GM19397 (cell line): ENCODE data around the gene TTLL11.

Experiments used
- ATAC-seq: cut with Tn5 transposase; IDR thresholded peaks from one replicate; pipeline ENCODE4 v1.9.1; 2021; ENCODE audit warnings: mild to moderate bottlenecking, moderate library complexity; ENCODE audit not compliant: unreplicated experiment

The TTLL11 gene

DNA sequence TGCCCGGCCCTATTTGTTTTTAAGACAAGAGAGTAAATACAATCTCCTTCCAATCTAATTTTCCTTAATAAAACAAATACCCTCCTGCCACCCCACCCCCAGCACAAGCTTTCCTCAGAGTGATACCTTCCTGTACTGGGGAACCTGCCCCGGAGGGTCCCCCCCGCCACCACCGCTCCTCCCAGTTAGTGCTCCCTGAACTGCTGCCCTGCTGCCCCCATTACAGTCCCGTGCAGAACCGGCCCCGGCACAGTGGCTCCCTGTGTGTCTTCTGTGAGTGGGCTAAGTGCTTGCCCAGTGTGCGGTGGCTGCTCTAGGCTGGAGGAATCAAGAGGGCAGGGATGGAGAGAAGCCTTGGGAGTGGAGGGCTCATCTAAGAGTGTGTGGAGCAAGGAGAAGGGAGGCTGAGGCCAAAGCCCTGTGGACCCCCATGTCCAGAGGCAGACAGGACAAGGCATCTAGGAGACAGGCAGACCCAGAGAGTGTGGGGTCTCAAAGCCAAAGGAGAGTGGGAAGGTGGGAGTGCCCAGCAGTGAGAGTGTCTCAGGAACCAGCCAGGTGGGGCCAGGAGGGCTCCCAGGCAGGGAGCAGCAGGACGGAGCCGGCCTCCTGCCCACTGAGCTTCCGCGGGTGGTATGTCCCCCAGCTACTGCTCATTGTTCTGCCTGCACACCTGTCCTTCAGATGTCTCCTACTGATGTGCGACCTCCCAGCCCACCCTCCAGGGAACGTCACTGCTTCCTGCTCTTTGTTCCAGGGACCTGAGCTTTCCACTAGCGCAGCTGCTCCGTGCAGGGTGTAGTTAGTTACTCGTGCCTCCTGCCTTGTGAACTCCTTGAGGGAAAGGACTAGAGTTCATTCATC, 312.7 kb downstream of the TTLL11 start:
- no peak for ATAC-seq

DNA sequence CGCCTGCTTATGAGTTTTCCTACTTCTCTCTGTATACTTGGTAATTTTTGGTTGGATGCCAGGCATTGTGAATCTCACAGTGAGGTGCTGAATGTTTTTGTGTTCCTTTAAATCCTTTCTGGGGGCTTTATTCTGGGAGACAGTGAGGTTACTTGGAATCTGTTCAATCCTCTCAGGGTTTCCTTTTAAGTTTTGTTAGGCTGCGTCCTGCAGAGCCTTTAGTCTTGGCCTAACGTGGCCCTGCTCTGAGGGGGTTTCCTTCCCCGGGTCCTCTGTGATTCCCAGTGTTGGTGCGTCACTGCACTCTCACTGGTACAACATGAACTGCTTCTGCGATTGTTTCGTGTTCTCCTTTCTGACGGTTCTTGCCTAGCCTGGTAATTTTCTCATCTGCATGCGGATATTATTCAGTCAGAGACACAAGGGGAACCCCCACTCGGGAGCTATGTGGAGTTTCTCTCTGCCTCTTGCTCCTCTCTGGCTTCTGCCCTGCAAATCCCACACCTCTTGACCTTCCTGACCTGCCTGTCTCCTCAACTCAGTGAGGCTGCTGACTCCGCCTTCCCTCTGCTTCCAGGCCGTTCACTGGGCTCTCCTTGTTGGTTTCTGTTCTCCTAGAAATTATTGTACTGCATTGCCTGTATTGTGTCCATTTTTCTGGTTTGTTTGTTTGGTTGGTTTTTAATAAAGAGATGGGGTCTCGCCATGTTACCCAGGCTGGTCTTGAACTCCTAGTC, 313.6 kb downstream of the TTLL11 start:
- no peak for ATAC-seq

DNA sequence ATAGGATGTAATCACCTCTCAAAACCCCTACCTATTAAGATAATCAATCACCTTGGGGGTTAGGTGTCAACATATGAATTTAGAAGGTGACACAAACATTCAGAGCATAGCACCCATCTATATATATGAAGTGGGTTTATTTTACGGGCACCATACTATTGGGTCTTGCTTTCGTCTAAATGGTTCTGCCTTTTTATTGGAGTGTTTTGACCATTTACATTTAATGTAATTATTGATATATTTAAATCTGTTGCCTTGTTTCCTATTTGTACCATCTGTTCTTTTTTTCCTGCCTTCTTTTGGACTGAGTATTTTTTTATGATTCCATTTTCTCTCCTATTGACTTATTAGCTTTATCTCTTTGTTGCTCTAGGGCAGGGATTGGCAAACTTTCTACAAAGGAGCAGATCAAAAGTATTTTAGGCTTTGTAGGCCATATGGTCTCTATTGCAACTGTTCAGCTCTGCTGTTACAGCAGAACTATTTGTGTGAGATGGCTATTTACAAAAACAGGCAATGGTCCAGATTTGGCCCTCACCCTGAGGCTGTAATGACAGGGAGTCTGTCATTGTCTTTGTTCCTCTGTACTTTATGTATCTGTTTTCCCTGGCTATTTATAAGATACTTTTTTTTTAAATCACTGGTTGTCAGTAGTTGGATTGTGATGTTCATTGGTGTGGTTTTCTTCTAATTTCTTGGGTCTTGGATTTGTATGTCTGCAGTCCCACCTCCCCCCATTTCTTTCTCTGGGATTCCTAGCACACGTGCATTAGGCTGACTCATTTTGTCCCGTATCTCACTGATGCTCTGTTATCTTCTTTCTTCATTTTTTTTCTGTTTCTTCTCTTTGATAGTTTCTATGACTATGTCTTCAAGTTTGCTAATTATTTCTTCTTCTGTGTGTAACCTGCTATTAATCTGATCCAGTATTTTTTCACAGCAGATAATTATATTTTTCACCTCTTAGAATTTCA, 314.6 kb downstream of the TTLL11 start:
- ATAC-seq = no peak

DNA sequence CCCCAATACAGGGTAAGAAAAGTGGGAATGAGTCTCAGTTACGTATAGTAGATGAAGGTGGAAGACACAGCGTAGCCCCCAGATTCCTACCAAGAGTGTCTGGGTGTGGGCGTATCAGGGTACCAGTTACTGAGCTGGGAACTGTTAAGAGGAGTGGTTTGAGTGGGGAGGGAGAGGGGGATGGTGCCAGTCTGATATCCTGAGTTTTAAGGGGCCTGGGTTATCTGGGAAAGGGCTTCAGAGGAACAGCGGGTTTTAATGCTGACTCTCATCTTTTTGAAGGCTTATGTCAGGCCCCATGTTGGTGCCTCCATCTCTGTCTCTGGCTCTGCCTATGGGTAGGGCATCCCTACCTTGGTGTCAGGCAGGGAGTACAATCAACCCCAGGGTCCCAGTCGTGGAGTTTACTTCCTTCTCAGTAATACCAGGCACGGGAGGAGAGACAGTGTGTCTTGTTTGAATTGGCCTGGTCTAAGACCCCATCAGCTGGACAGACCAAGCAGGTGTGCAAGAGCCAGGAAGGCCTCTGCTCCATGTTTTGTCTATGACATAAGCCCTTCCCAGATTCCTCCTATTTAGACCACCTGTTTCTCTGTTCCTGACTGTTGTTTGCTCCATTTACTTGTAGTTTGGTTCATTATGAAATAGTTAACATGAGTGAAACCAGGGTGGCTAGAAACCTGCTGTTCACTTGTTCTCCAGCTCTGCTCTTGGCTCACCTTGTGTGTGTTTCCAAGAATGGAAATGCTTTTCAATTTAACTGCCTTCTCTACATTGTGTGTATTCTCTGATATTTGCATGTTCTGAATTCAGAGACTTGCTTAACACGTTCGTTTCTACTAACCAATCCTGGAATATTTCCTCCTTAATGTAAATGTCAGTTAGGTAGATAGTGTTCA, 316.1 kb downstream of the TTLL11 start:
- no peak for ATAC-seq

DNA sequence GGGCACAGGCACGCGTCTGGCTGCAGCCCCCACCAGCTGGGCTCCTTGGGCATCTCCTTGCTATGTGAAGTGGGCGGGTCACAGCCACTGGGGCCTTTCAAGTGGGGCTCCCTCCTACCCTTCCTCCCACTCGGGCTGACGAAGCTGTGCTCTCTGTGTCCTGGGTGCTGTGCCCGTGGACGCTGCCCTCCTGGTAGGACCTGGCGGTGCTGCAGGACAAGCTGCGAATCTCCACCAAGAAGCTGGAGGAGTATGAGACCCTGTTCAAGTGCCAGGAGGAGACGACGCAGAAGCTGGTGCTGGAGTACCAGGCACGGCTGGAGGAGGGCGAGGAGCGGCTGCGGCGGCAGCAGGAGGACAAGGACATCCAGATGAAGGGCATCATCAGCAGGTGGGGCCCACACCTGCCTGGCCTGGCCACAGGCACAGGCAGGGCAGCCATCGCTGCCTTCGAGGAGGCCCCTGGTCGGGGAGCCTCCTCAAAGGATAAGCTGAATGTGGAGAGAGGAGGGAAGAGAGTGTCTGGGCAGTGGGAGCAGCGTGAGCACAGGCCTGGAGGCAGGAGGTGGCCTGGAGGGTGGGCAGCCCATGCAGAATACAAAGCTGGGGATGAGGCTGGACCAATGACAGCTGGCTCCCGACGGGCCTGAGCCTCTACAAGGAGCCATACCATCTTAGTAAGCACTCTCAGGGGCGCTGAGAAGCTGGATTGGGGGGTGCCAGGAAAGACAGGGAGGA, 316.9 kb downstream of the TTLL11 start:
- no peak for ATAC-seq

DNA sequence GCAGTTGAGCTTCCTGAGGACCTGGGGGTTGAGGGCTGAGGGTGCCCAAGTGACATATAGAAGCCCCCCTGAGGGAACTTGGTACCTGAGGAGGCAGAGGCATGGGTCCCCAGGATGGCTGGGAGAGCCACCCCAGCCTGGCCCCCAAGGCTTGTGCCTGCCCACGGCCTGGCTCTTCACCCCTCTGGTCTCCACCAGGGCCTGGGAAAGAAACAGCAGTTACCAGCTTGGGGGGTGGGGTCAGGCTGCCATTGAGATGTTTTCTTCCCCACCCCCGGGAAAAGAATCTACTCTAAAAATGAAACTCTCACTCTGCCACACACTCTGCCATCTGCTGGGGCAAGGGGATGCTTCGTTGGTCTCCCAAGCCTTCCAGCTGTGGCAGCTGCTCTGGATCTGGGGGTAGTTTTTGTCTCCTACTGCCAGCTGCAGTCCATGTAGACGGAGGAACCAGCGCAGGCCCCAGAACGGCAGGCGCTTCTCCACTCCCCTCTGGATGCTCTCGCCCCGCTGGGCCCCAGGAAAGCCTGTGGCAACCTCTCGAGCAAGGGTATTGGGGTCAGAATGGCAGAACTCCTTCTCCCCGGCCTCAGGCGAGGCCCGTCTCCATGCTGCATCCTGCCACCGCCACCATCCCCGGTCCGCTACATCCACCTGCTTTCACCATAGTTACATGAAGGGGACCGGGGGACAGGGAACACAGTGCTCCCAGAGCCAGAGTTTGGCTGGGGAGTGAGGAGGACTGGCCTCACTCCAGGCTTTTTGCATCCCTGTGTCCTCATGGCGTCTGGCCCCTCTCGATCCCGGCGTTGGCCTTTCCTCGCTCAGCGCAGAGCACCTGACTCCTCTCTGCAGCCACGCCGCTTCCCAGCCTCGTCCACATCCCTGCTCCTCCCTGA, 318.1 kb downstream of the TTLL11 start:
- no peak for ATAC-seq

GRCh38 chr9:121773954-121774714, 319.0 kb downstream of the TTLL11 start:
- ATAC-seq = no peak

- no peak for ATAC-seq
These were observed 319.7 kb downstream of the TTLL11 start for GRCh38 chr9:121773286-121773953.

GRCh38 chr9:121772600-121773285, 320.4 kb downstream of the TTLL11 start:
- no peak for ATAC-seq
